NCI-H2227 treated with DMSO at 0.1 percent for 48 hours (cell line): Measurements from ENCODE around the gene FPGS.
"Not testable (repeated sequence)": the region's sequence is repeated elsewhere in the genome, so short reads cannot be mapped to it uniquely, and the experiment has no call there.

Source experiments
- DNase-seq: peaks from one replicate; lab custom pipeline; 2025; lab: John Stamatoyannopoulos, UW

Gene FPGS, protein sequence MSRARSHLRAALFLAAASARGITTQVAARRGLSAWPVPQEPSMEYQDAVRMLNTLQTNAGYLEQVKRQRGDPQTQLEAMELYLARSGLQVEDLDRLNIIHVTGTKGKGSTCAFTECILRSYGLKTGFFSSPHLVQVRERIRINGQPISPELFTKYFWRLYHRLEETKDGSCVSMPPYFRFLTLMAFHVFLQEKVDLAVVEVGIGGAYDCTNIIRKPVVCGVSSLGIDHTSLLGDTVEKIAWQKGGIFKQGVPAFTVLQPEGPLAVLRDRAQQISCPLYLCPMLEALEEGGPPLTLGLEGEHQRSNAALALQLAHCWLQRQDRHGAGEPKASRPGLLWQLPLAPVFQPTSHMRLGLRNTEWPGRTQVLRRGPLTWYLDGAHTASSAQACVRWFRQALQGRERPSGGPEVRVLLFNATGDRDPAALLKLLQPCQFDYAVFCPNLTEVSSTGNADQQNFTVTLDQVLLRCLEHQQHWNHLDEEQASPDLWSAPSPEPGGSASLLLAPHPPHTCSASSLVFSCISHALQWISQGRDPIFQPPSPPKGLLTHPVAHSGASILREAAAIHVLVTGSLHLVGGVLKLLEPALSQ

DNA sequence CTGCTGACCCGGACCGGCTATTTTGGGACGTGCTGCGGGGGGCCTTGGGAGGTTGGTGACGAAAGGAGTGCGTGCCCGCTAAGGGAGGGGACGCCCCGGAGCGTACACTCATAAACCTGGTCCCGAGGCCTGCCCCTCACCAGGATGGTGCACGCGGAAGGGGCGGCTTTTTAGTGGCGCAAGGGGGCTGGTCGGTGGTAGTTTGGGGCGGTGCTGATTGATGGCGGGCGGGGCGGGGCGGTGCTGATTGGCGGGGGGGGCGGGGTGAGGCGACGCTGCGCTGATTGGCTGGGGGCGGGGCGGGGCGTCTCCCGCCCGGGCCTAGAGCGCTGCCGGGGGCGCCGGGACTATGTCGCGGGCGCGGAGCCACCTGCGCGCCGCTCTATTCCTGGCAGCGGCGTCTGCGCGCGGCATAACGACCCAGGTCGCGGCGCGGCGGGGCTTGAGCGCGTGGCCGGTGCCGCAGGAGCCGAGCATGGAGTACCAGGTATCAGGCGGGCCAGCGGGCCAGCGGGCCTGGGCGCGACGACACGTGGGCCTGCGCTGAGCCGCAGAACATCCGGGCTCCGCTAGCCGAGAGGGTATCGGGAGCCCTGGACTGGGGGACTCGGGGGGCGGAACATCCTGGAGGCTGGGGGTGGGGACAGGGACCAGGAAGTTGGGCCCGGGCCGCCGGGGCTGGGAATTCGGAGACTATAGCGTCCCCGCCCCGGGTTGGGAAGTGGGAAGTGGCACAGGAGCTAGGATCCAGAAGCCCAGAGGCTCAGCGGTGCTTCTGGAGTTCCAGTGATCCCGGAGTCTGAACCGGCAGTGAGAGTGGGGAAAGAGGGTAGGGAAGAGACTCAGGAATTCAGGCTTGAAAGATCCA, at the start of gene FPGS:
FPGS (plus strand) TSS at position 307 of the 868 bp plus-strand sequence; CDS start at position 350, 43 bp downstream.
- DNase-seq = peak; percentile 53

DNA sequence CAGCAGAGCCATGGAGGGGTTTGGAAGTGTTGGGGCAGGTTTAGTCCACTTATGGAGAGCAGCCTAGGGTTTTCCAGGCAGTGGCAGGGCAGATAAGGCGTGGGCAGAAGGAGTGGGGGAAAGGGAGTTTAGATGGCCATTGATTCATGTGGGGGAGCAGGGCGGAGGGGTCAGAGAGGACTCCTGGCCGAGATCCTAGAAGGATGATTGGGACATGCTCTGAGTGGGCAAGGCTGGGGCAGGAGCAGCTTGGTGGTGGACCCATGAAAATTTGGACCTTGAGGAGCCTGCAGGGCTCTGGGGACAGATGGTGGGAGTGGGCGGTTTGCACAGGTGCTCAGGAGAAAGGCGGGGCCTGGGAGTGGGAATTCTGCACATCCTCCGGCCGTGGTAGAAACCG, 49.5 kb upstream of the FPGS start:
- DNase-seq = no peak

DNA sequence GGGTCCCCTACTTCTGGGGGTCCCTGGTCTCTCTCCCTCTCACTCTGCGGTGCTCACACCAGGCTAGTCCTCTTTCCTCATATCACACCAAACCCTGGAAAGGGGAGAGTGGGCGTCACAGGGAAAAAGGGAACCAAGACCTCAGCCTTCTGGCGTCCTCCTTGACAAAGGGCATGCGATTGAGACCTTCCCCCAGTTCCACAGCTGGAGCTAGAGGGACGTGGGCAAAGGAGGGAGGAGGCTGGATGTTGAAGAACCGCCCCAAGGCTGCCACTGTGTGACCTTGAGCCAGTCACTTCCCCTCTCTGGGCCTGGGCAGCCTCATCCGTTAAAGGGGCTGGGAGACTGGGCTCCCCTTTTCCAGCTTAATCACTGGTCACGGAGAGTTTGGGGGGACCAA, 49.1 kb upstream of the FPGS start:
- no peak for DNase-seq

DNA sequence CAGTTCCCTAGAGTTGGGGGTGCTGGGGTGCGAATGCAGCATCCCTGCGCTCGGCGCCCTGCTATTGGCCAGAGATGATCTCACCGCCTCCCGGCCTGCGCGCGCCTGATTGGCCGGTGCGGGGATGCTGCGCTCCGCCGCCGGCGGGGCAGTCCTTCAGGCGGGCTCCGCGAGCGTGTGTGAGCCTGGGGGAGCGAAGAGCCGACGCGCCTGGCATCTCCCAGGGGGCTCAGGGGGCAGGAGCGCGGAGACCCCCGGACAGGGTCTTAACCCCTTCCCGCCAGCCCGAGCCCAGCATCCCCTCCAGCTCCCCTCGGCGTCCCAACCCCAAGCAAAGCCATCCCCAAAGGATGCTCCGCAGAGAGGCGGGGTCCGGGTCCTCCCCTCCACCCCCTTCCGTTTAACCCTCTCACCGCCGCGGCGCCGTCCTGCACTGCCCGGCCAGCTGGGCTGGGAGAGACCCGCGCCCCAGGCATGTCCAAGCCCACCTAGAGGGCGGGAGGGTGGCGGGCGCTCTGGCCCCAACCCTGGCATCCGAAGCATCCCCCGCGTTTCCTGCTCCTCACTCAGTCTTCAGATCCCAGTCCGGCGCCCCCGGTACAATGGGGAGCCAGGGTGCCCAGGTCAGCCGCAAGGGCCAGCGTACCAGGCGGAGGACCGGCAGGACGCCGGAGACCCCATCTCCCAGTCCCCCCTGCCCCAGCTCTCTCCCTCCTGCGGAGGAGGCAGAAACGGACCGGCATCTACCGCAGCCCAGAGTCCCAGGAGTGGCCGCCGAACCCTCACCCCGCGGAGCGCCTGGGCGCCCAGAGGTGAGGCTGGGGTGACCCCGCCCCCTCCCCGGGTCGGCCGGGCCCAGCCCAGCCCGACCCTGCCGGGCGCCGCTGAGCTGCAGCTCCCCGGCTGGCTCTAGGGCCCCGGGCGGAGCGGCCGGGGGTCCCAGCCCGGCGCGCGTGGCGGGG, 48.3 kb upstream of the FPGS start:
- DNase-seq = peak; percentile 65

DNA sequence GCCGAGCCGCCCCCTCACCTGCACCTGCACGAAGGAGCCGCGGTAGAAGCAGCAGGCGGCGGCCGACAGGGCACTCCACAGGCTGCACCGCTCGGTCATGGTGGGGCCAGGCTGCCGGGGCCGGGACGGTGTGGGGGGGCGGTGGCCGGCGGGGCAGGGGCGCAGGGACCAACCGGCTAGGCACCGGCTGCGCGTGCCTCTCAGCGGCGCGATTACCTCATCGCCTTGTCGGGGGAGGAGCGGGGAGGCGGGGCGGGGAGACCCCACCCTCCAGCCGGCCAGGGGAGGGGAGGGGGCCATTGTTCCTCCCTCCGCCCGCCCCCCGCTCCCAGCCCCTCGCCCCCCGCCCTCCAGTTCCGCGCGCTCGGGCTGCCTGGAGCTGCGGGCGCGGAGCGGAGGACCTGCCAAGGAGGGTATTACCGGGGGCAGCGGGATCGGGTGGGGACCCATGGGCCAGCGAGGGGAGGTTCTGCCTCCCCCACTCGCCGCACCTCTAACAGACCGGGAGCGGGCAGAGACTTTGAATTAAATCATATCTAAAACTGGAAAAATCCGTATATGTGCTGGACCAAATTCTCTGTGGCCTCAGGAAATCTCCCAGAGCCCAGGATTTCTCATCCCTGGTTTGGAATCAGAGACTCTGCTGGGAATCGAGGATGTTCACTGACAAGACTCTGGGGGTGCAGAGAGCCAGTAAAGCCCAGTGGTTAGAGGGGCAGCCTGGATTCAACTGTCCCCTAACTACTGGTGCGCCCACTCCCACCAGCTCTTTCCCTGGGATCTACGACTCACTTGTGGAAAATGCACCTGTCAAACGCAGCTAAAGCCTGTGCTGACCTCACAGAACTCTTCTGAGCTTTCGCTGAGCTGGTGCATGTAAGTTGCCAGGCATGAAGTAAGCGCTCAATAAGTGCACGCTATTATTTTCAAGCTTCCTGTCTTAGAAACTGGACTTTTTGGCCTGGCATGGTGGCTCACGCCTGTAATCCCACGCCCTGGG, 47.3 kb upstream of the FPGS start:
- peak; percentile 36 for DNase-seq

DNA sequence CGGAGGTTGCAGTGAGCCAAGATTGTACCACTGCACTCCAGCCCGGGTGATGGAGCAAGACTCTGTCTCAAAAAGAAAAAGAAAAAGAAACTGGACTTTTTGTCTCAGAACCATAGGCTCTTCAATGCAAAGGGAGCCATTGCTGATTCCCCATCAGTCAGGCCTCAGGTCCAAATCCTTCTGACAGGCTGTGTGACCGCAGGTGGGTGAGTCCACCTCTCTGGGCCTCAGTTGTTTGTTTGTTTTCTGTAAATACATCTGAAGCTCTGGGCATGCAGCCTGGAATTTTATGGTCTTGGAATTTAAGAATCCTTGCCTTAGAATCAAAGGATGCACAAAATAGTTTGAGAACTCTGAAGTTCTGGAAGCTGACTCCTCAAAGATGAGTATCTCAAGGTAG, 46.4 kb upstream of the FPGS start:
- DNase-seq = no peak

DNA sequence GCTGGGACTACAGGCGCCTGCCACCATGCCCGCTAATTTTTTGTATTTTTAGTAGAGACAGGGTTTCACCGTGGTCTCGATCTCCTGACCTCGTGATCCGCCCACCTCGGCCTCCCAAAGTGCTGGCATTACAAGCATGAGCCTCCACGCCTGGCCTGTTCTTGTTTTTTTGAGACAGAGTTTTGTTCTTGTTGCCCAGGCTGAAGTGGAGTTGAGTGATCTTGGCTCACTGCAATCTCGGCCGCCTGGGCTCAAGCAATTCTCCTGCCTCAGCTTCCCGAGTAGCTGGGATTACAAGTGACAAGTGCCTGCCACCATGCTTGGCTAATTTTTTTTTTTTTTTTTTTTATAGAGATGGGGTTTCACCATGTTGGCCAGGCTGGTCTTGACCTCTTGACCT, 45.9 kb upstream of the FPGS start:
- not testable (repeated sequence) for DNase-seq

DNA sequence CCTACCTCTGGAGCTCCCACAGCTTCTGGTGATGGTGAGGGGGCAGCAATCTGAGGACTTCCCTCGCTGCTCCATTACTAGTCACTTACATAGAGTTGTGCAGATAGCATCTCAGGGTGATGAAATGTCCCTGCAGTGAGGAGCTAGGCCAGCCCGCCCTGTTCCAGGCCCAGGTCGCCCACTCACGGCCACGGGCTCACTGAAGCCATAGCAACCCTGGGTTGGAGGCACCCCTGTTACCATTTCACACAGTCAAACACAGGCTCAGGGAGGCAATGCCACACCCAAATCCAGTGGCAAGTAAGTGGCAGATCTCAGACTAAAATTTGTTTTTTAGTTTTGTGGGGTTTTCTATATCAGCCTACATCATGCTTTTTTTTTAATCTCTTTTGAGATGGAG, 43.8 kb upstream of the FPGS start:
- no peak for DNase-seq

DNA sequence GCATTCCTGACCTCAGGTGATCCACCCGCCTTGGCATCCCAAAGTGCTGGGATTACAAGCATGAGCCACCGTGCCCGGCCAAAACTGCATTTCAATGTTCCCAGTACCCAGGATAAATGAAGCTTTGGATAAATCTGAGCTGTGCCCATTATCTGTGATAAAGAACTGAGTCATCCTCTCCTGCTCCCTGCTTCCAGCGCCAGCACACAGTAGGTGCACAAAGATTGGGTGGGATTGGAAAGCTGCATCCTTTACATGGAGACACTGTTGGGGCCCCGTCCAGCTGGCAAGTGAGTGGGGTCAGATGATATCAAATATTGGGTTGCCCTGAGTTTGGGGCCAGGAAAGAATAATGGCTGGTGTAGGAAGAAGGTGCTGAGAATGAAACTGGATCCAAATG, 41.6 kb upstream of the FPGS start:
- no peak for DNase-seq

DNA sequence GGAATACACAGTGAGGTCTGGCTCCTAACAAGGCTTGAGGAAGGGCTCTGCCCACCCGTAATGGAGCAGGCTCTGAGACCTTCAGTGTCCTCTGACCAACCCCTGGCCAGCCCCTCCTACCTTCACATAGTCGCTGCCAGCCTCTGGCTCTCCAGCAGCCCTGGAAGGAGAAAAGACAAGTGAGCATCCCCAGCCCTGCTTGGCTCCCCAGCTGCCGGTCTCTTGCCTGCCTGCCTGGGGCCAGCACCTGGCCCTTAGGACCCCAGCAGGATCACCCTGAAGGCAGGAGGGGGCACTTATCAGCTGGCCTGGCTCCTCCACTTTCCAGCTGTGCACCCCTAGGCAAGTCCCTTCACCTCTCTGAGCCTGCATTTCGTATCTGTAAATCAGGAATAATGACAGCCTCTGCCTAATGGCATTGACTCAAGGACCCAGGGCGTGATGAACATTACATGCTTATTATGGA, 41.2 kb upstream of the FPGS start:
- no peak for DNase-seq

DNA sequence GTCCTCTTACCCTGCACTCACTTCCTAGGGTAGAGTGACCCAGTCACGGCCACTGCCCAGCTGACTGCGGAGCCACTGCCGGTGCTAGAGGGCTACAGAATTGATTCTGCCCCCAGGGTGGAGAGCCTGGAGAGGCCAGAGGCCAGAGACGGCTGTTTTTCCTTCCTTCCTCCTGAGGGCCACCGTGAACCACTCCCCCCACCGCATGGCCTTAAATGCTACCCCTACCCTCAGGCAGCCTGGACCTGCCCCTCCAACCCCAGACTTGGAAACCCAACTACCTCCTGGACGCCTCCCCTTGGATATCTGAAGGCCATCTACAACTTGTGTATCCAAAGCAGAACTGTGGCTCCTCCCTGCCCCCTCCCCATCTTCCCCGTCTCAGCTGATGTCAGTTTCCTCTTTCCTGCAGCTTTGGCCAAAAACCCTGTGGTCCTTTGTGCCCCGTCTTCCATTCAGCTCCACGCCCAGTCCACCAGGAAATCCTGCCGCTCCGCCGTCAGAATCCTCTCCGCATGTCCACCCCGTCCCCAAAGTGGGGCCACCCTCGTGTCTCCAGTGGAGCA, 40.5 kb upstream of the FPGS start:
- DNase-seq = no peak

DNA sequence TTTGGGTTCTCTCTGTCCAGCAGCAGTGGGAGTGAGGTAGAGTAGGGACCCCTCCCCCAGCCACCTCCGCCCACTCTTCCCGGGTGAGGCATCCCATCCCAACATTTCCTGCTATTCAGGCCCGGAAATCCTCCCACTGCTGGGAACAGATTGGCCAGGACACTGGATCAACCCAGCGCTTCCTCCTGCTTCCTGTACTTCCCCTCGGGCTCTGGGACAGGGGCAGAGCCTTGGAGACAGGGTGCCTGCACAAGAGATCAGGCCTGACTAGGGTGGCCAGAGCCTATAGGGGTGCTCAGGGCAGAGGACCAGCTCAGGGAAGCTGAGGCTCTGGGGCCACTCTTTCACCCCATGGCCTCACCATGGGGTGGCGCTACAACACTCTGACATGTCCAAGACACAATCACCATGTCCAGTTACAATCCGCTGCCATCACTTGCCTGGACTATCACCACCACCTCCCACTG, 38.7 kb upstream of the FPGS start:
- no peak for DNase-seq

DNA sequence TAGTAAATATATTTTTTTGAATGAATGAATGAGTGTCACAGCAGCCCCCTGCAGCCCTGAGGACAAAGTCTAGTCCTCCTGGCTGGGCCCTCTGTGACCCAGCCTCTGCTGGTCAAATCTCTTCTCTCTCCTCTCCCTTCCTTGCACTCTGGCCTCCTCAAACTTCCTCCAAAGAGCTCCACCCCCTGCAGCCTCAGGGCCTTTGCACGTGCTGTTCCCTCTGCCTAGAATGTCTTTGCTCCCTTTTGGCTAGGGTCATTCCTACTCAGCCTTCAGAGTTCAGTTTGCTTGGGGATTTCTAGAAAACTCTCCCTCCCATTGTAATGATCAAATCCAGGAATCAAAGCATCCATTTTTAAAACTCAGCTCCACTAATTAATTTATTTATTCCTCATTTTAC, 37.3 kb upstream of the FPGS start:
- DNase-seq = no peak

DNA sequence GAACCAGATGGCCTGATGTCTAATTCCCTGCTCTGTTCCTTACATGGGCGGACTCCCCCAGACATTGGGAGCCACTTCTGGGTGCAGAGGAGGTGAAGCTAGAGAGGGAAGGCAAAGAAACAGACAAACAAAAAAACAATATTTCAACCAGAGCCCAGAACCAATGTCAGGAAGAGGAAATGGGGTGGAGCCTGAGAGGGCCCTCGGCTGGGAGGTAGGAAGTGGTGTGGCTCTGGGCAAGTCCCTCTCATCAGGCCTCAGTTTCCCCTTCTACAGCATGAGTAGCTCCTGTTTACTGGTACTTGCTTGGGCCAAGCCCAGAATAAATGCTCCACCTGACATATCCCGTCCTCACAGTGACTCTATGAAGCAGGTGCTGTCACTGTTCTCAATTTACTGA, 35.3 kb upstream of the FPGS start:
- DNase-seq = no peak

DNA sequence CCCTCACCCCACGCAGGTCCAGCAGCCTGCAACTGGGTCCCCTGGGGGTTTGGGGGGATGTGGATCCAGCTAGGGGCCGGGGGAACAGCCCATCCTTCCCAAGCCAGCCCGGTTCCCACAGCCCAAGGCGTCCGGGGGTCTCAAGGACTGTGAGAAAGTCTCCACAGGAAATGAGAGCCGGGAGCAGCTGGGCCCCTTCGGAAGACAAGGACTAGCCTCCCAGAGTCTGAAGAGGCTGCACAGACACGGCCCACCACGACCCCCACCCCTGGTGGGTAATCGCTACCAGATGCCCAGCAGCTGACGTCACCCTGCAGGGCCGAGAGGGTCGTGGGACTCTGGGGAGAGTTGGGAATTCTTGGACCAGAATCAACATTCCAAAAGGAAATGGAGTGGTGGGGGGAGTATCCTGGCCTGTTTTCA, 34.8 kb upstream of the FPGS start:
- DNase-seq = no peak

DNA sequence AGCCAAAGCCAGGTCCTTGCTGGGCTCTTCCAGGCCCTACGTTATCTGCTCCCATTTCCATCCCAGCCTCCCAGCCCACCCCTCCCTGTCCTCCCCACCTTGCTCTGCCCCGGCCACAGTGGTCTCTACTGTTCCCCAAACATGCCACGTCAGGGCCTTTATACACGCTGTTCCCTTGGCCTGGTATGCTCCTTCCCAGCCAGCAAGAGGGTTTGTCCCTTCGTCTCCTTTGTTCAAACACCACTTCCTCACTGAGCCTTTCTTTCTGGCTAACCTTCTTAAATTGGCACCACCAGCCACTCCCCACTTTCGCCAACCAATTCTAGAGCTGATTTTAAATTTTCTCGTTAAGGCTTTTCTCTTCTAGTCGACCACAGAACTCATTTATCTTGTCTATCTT, 34.0 kb upstream of the FPGS start:
- no peak for DNase-seq

DNA sequence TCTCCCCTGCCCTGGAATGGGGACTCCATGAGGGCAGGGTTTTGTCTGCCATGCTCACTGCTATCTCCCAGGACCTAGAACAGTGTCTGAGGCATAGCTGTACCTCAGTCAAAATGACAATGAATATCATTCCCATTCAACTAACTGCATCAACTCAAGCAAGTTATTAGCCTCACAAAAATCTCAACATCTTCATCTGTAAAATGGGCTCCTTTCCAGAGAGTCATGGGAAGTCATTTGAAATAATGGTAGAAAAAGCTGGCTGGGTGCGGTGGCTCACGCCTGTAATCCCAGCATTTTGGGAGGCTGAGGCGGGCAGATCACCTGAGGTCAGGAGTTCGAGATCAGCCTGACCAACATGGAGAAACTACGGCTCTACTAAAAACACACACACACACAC, 33.6 kb upstream of the FPGS start:
- no peak for DNase-seq

DNA sequence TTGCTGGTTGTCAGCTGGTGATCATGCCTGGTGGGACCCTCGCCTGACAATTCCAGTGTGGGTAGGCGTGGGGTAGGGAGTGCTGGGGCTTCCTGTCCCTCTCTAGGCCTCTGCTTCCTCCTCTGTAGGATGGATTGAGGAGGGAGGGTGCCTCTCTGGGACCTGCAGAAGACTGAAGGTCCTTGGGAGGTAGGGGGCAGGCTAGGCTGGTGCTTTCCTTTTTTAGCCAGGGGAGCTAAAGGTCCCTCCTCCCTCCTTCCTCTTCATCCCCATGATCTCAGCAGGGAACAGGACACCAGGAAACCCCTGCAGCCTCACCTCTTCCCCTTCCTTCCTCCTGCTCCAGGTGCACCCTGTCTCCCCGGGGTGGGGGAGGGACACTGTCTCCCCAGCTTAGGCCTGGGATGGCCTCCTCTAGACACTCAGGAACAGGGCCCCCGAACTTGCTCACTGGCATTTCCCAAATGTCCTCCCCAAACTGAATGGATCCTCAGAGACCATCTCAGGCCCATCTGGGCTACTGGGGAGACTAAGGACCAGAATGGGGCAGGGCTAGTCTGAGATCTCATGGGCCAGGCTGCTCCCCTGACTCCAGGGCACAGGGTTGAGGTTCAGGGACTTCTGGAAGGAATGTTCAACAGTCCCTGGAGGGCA, 32.6 kb upstream of the FPGS start:
- DNase-seq = no peak

DNA sequence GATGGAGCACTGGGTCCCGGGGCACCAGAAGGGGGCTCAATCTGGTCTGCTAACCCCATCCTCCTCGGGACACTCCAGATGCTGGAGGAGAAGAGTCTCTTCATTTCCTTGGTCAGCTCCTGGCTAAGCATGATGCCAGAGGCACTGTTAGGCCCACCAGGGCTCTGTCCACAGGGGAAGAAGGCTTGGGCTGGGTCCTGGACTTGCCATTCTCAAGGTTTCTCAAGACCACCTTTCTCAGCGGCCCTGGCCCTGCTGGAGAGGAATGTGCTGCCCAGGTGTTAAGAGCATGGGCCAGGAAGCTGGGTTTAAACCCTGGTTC, 32.1 kb upstream of the FPGS start:
- no peak for DNase-seq
